ENCODE data around the gene ZNF561.

- no peak for TF ChIP-seq POLR2A (IDR thresholded peaks at IDR 0.05; ENCODE audit: low read length)
- TF ChIP-seq GATA1 (IDR thresholded peaks at IDR 0.05; ENCODE audit: low read depth, low read length), result no peak
These were observed 50.8 kb downstream of the ZNF561 start for GRCh38 chr19:9570255-9570654.
